ENCODE data around the gene SPATS2L.

Gene SPATS2L

GRCh38 chr2:200469708-200470211, 163.3 kb downstream of the SPATS2L start:
- peaks cover 7% of the 10 kb centered on the region for H3K4me1 ChIP-seq (ENCODE audit: control insufficient read depth, insufficient read depth, low read length)
- WGBS, 2 experiments: 93 to 95% methylated on average over 13 of the region's 13 CpGs
- H3K4me3 ChIP-seq (ENCODE audit: insufficient read depth, low read depth, low read length): no peak overlapping the region
- H3K36me3 ChIP-seq (ENCODE audit: control insufficient read depth, insufficient read depth, low read length): no peaks in the 10 kb centered on the region
- no peaks in the 10 kb centered on the region for H3K9me3 ChIP-seq (ENCODE audit: control insufficient read depth, low read length)
- no peaks in the 10 kb centered on the region for H3K27me3 ChIP-seq (ENCODE audit: control insufficient read depth, insufficient read depth, low read length, poor library complexity, severe bottlenecking)
- H3K27ac ChIP-seq (ENCODE audit: insufficient read depth, low read depth, low read length, poor library complexity, severe bottlenecking): no peak overlapping the region

- Histone ChIP-seq H3K36me3 (ENCODE audit: control insufficient read depth, insufficient read depth, low read length) (no peaks in the 10 kb centered on the region), H3K27ac (ENCODE audit: insufficient read depth, low read depth, low read length, poor library complexity, severe bottlenecking) (no peak overlapping the region), H3K27me3 (ENCODE audit: control insufficient read depth, insufficient read depth, low read length, poor library complexity, severe bottlenecking) (no peaks in the 10 kb centered on the region), H3K4me1 (ENCODE audit: control insufficient read depth, insufficient read depth, low read length) (peaks cover 7% of the 10 kb centered on the region), H3K9me3 (ENCODE audit: control insufficient read depth, low read length) (no peaks in the 10 kb centered on the region), H3K4me3 (ENCODE audit: insufficient read depth, low read depth, low read length) (no peak overlapping the region)
- WGBS, 2 experiments: 24 to 26% methylated on average over 3 of the region's 3 CpGs
Observed at GRCh38 chr2:200470230-200470629, 163.7 kb downstream of the SPATS2L start.

- H3K4me1 ChIP-seq (ENCODE audit: control insufficient read depth, insufficient read depth, low read length): peaks cover 7% of the 10 kb centered on the region
- 78 to 87% methylated on average over 8 of the region's 8 CpGs for WGBS, 2 experiments
- no peak overlapping the region for H3K4me3 ChIP-seq (ENCODE audit: insufficient read depth, low read depth, low read length)
- H3K27ac ChIP-seq (ENCODE audit: insufficient read depth, low read depth, low read length, poor library complexity, severe bottlenecking): no peak overlapping the region
- H3K36me3 ChIP-seq (ENCODE audit: control insufficient read depth, insufficient read depth, low read length): no peaks in the 10 kb centered on the region
- no peaks in the 10 kb centered on the region for H3K27me3 ChIP-seq (ENCODE audit: control insufficient read depth, insufficient read depth, low read length, poor library complexity, severe bottlenecking)
- no peaks in the 10 kb centered on the region for H3K9me3 ChIP-seq (ENCODE audit: control insufficient read depth, low read length)
Observed at GRCh38 chr2:200471324-200471848, 164.9 kb downstream of the SPATS2L start.

GRCh38 chr2:200471928-200472645, 165.6 kb downstream of the SPATS2L start:
- 93% methylated on average over 8 of the region's 8 CpGs for WGBS, 2 experiments
- Histone ChIP-seq H3K27me3 (ENCODE audit: control insufficient read depth, insufficient read depth, low read length, poor library complexity, severe bottlenecking) (no peaks in the 10 kb centered on the region), H3K27ac (ENCODE audit: insufficient read depth, low read depth, low read length, poor library complexity, severe bottlenecking) (no peak overlapping the region), H3K4me1 (ENCODE audit: control insufficient read depth, insufficient read depth, low read length) (peaks cover 7% of the 10 kb centered on the region), H3K9me3 (ENCODE audit: control insufficient read depth, low read length) (no peaks in the 10 kb centered on the region), H3K4me3 (ENCODE audit: insufficient read depth, low read depth, low read length) (no peak overlapping the region), H3K36me3 (ENCODE audit: control insufficient read depth, insufficient read depth, low read length) (no peaks in the 10 kb centered on the region)

- no peaks in the 10 kb centered on the region for H3K36me3 ChIP-seq (ENCODE audit: control insufficient read depth, insufficient read depth, low read length)
- H3K27ac ChIP-seq (ENCODE audit: insufficient read depth, low read depth, low read length, poor library complexity, severe bottlenecking): no peak overlapping the region
- peaks cover 7% of the 10 kb centered on the region for H3K4me1 ChIP-seq (ENCODE audit: control insufficient read depth, insufficient read depth, low read length)
- H3K4me3 ChIP-seq (ENCODE audit: insufficient read depth, low read depth, low read length): no peak overlapping the region
- no peaks in the 10 kb centered on the region for H3K9me3 ChIP-seq (ENCODE audit: control insufficient read depth, low read length)
- WGBS, 2 experiments: 93 to 94% methylated on average over 14 of the region's 14 CpGs
- H3K27me3 ChIP-seq (ENCODE audit: control insufficient read depth, insufficient read depth, low read length, poor library complexity, severe bottlenecking): no peaks in the 10 kb centered on the region
Observed at GRCh38 chr2:200472853-200473464, 166.5 kb downstream of the SPATS2L start.

GRCh38 chr2:200475795-200476194, 169.3 kb downstream of the SPATS2L start:
- WGBS, 2 experiments: 96 to 100% methylated on average over 2 to 4 of the region's 4 CpGs
- H3K27me3 ChIP-seq (ENCODE audit: control insufficient read depth, insufficient read depth, low read length, poor library complexity, severe bottlenecking): no peaks in the 10 kb centered on the region
- H3K4me3 ChIP-seq (ENCODE audit: insufficient read depth, low read depth, low read length): no peak overlapping the region
- H3K36me3 ChIP-seq (ENCODE audit: control insufficient read depth, insufficient read depth, low read length): no peaks in the 10 kb centered on the region
- no peaks in the 10 kb centered on the region for H3K4me1 ChIP-seq (ENCODE audit: control insufficient read depth, insufficient read depth, low read length)
- H3K27ac ChIP-seq (ENCODE audit: insufficient read depth, low read depth, low read length, poor library complexity, severe bottlenecking): no peak overlapping the region
- H3K9me3 ChIP-seq (ENCODE audit: control insufficient read depth, low read length): no peaks in the 10 kb centered on the region

- Histone ChIP-seq H3K4me3 (ENCODE audit: insufficient read depth, low read depth, low read length) (no peak overlapping the region), H3K27me3 (ENCODE audit: control insufficient read depth, insufficient read depth, low read length, poor library complexity, severe bottlenecking) (no peaks in the 10 kb centered on the region), H3K4me1 (ENCODE audit: control insufficient read depth, insufficient read depth, low read length) (no peaks in the 10 kb centered on the region), H3K36me3 (ENCODE audit: control insufficient read depth, insufficient read depth, low read length) (no peaks in the 10 kb centered on the region), H3K27ac (ENCODE audit: insufficient read depth, low read depth, low read length, poor library complexity, severe bottlenecking) (no peak overlapping the region), H3K9me3 (ENCODE audit: control insufficient read depth, low read length) (no peaks in the 10 kb centered on the region)
- 66 to 70% methylated on average over 8 of the region's 8 CpGs for WGBS, 2 experiments
Observed at GRCh38 chr2:200476836-200477235, 170.3 kb downstream of the SPATS2L start.

GRCh38 chr2:200477667-200478131, 171.2 kb downstream of the SPATS2L start:
- no peaks in the 10 kb centered on the region for H3K27me3 ChIP-seq (ENCODE audit: control insufficient read depth, insufficient read depth, low read length, poor library complexity, severe bottlenecking)
- H3K4me3 ChIP-seq (ENCODE audit: insufficient read depth, low read depth, low read length): no peak overlapping the region
- no peak overlapping the region for H3K27ac ChIP-seq (ENCODE audit: insufficient read depth, low read depth, low read length, poor library complexity, severe bottlenecking)
- WGBS, 2 experiments: 95 to 96% methylated on average over 21 of the region's 21 CpGs
- no peaks in the 10 kb centered on the region for H3K36me3 ChIP-seq (ENCODE audit: control insufficient read depth, insufficient read depth, low read length)
- H3K9me3 ChIP-seq (ENCODE audit: control insufficient read depth, low read length): no peaks in the 10 kb centered on the region
- peaks cover 4% of the 10 kb centered on the region for H3K4me1 ChIP-seq (ENCODE audit: control insufficient read depth, insufficient read depth, low read length)

GRCh38 chr2:200479692-200480265, 173.3 kb downstream of the SPATS2L start:
- 82 to 83% methylated on average over 8 of the region's 8 CpGs for WGBS, 2 experiments
- no peaks in the 10 kb centered on the region for H3K36me3 ChIP-seq (ENCODE audit: control insufficient read depth, insufficient read depth, low read length)
- no peak overlapping the region for H3K27ac ChIP-seq (ENCODE audit: insufficient read depth, low read depth, low read length, poor library complexity, severe bottlenecking)
- no peaks in the 10 kb centered on the region for H3K27me3 ChIP-seq (ENCODE audit: control insufficient read depth, insufficient read depth, low read length, poor library complexity, severe bottlenecking)
- H3K4me1 ChIP-seq (ENCODE audit: control insufficient read depth, insufficient read depth, low read length): peaks cover 4% of the 10 kb centered on the region
- H3K4me3 ChIP-seq (ENCODE audit: insufficient read depth, low read depth, low read length): no peak overlapping the region
- no peaks in the 10 kb centered on the region for H3K9me3 ChIP-seq (ENCODE audit: control insufficient read depth, low read length)

GRCh38 chr2:200482194-200482593, 175.7 kb downstream of the SPATS2L start:
- H3K27ac ChIP-seq (ENCODE audit: insufficient read depth, low read depth, low read length, poor library complexity, severe bottlenecking): no peak overlapping the region

More at GRCh38 chr2:200482194-200482593, 175.7 kb downstream of the SPATS2L start:
- no peak overlapping the region for H3K4me3 ChIP-seq (ENCODE audit: insufficient read depth, low read depth, low read length)
- H3K27me3 ChIP-seq (ENCODE audit: control insufficient read depth, insufficient read depth, low read length, poor library complexity, severe bottlenecking): no peaks in the 10 kb centered on the region
- peaks cover 4% of the 10 kb centered on the region for H3K4me1 ChIP-seq (ENCODE audit: control insufficient read depth, insufficient read depth, low read length)
- no peaks in the 10 kb centered on the region for H3K9me3 ChIP-seq (ENCODE audit: control insufficient read depth, low read length)
- H3K36me3 ChIP-seq (ENCODE audit: control insufficient read depth, insufficient read depth, low read length): no peaks in the 10 kb centered on the region

Measured in ectodermal cell (in vitro differentiated cells).